GM12878 (cell line): Measurements from ENCODE around the gene ARHGAP26. TPM values are rescaled to one million over a fixed set of nuclear protein-coding genes. Genes with fewer than 3 reads are reported as not detected.

Source experiments
- ATAC-seq: fragments of 200-7000 bp; cut with Tn5 transposase; 3 replicates; pipeline ENCODE4 v1.9.1; 2020; ENCODE audit warnings: mild to moderate bottlenecking, moderate library complexity
- BruUV-seq: library from RNA; stranded (reverse); fragments of 400-500 nt; replicated peaks from 2 replicates; lab custom pipeline; 2021; lab: Mats Ljungman, UMichigan
- CTCF ChIA-PET: fragments of 300-600 bp; sonication (Branson Sonifier 250); formaldehyde crosslinking; extraction: SDS; loops from one replicate; lab custom pipeline; 2021; ENCODE audit warnings: inconsistent platforms; lab: Yijun Ruan, JAX
- POLR2A ChIA-PET: fragments of 350-600 bp; formaldehyde crosslinking; extraction: SDS; loops from one replicate; lab custom pipeline; 2021; ENCODE audit warnings: inconsistent platforms; lab: Charles Lee
- RAD21 ChIA-PET: fragments of 300-600 bp; sonication (Branson Sonifier 250); formaldehyde crosslinking; loops from one replicate; lab custom pipeline; 2023; ENCODE audit warnings: antibody characterized with exemption; ENCODE audit not compliant: unreplicated experiment; lab: Charles Lee
- SMC1A ChIA-PET: fragments of 300-600 bp; sonication (Branson Sonifier 250); formaldehyde crosslinking; loops from one replicate; lab custom pipeline; 2023; ENCODE audit not compliant: unreplicated experiment, uncharacterized antibody; lab: Charles Lee
- DNase-seq: peaks from one replicate; pipeline ENCODE4 v3.0.0-alpha.2; 2011; ENCODE audit warnings: low read depth, low spot score
- FAIRE-seq: peaks from 3 replicates; lab custom pipeline; 2011; peaks lifted over from hg19 to GRCh38; lab: Jason Lieb, UNC
- H2AFZ ChIP-seq: 2 replicates; pipeline ENCODE4 v1.6.0; 2011; ENCODE audit warnings: low read depth, low read length, control low read depth; ENCODE audit not compliant: control insufficient read depth
- H3K27ac ChIP-seq: 2 replicates; pipeline ENCODE4 v1.5.1; 2011; ENCODE audit warnings: control low read depth; ENCODE audit not compliant: control insufficient read depth, insufficient read depth
- H3K27me3 ChIP-seq, 2 experiments: replicated peaks in 1 of 2; 2 replicates each; pipeline versions ENCODE4 v1.6.0 to v1.6.1; 2011; ENCODE audit warnings: low read length in 1 of 2; ENCODE audit not compliant: control insufficient read depth in 2 of 2, insufficient read depth in 2 of 2
- H3K36me3 ChIP-seq, 2 experiments: 2 replicates each; pipeline ENCODE4 v1.5.1; 2011; ENCODE audit warnings: low read length in 1 of 2; ENCODE audit not compliant: control insufficient read depth in 2 of 2, insufficient read depth in 2 of 2
- H3K4me1 ChIP-seq: 2 replicates; pipeline ENCODE4 v1.6.1; 2011; ENCODE audit warnings: mild to moderate bottlenecking, low read length, moderate library complexity, mixed read lengths; ENCODE audit not compliant: control insufficient read depth, insufficient read depth
- H3K4me2 ChIP-seq: 2 replicates; pipeline ENCODE4 v1.6.0; 2011; ENCODE audit warnings: control low read depth; ENCODE audit not compliant: control insufficient read depth, insufficient read depth
- H3K4me3 ChIP-seq: fragments of 200-600 bp; sonication (generic); 2 replicates; pipeline ENCODE4 v1.5.1; 2016
- H3K79me2 ChIP-seq: 2 replicates; pipeline ENCODE4 v1.6.0; 2011; ENCODE audit warnings: low read length; ENCODE audit not compliant: control insufficient read depth, insufficient read depth
- H3K9ac ChIP-seq: 2 replicates; pipeline ENCODE4 v1.8.0; 2011; ENCODE audit warnings: low read length, control low read depth, mixed read lengths; ENCODE audit not compliant: control insufficient read depth, insufficient read depth
- H3K9me3 ChIP-seq: replicated peaks from 3 replicates; pipeline ENCODE4 v1.5.1; 2011; ENCODE audit warnings: mild to moderate bottlenecking, low read length; ENCODE audit not compliant: control insufficient read depth, insufficient read depth
- H4K20me1 ChIP-seq: 2 replicates; pipeline ENCODE4 v1.6.0; 2011; ENCODE audit not compliant: control insufficient read depth, insufficient read depth
- BCL3 ChIP-seq: IDR thresholded peaks from 2 replicates; pipeline ENCODE4 v1.6.1; 2011; ENCODE audit warnings: borderline replicate concordance, low read depth, mild to moderate bottlenecking, moderate library complexity, low read length; ENCODE audit not compliant: insufficient read depth, poor library complexity, severe bottlenecking
- EP300 ChIP-seq, 2 experiments: fragments of 150-350 bp in 1 of 2; IDR thresholded peaks; 2 replicates each; pipeline ENCODE4 v1.6.1; 2011 to 2012; ENCODE audit warnings: low read depth in 2 of 2, low read length in 2 of 2, borderline replicate concordance in 1 of 2, improper control_type of control experiment in 1 of 2, inconsistent platforms in 1 of 2; ENCODE audit not compliant: control insufficient read depth in 1 of 2
- WGBS: methylation state at CpG from one replicate; pipeline ENCODE4 v1.1.6; 2016; ENCODE audit warnings: low lambda C conversion rate; ENCODE audit not compliant: insufficient replicate concordance, insufficient coverage; ENCODE audit errors: missing lambda C conversion rate; 5-methylcytosine and 5-hydroxymethylcytosine counted together
- in situ Hi-C: fragments of 300-500 bp; cut with MboI; formaldehyde crosslinking; loops from 9 replicates; pipeline ENCODE4 v1.14.3; 2018; ENCODE audit warnings: mixed read lengths
- intact Hi-C: fragments of 100-400 bp; cut with micrococcal nuclease; formaldehyde crosslinking; loops from one replicate; pipeline ENCODE4 v1.14.2; 2022; ENCODE audit not compliant: unreplicated experiment
- polyA plus RNA-seq, 11 experiments: library from polyadenylated mRNA; depleted of rRNA in 4 of 11; unstranded in 6 of 11; stranded (reverse) in 5 of 11; fragments of >200 nt; fragmentation: Nextera tagmentation in 4 of 11; fragmentation: Illumina TruSeq in 1 of 11; extraction: Ambion mirVana in 4 of 11; extraction: Trizol in 1 of 11; gene quantifications; 1 replicate in 1 of 11; 2 replicates in 10 of 11; pipeline versions ENCODE4 v1.2.1 to v1.2.3, GENCODE V29; 2011 to 2016; ENCODE audit warnings: inconsistent platforms in 2 of 11, missing spikeins in 2 of 11, low read depth in 1 of 11
- total RNA-seq, 4 experiments: library from RNA; depleted of rRNA in 3 of 4; stranded (reverse); fragments of >200 nt in 3 of 4; fragmentation: Illumina TruSeq in 1 of 4; extraction: Trizol in 1 of 4; gene quantifications; 2 replicates each; pipeline versions ENCODE4 v1.2.1 to v1.2.3, GENCODE V29; 2013 to 2021
- TF ChIP-seq, protein P1 (sequence below): IDR thresholded peaks from 2 replicates; pipeline ENCODE4 v1.6.1; 2012; ENCODE audit warnings: low read depth, low read length, improper control_type of control experiment
- TF ChIP-seq, protein P2 (sequence below): fragments of 450-650 bp; IDR thresholded peaks from 2 replicates; pipeline ENCODE4 v1.6.1; 2017; ENCODE audit warnings: mild to moderate bottlenecking

The ARHGAP26 gene
- total and polyA plus RNA-seq, 10 of the 15 experiments (the other 5 are each of a cell fraction or from before 2014, with no cell fraction given): 9.4 to 41.5 (median 19.3) TPM

DNA sequence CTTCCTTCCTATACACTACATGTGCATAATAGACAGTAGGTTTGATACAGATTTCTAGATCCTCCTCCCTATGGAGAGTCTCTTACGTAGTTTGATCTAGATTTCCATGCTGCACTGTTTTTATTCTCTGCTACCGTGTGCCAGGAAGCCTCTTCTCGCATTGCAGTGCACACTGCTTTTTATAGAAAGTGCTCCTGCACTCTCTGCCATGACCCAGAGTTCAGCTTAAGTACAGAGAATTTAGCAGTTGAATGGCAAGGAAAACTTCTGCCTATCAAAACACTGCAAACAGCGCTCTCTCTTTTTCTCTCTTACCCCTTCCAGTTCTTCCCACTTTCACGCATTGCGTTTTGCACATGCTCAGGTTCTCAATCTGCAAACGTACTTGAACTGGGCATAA, 187.4 kb downstream of the ARHGAP26 start:
- no peak for ATAC-seq
- ChIA-PET CTCF (interaction anchor here (3.4 kb wide), 1 partner anchor 45 kb away, joined by 15 read pairs; no protein-coding TSS in a partner anchor), POLR2A (no interaction called here), SMC1A (interaction anchor here (2.7 kb wide), 1 partner anchor 12 kb away, joined by 9 read pairs; no protein-coding TSS in a partner anchor), RAD21 (no interaction called here)
- Histone ChIP-seq H3K9me3 (no peaks in the 10 kb centered on the region; the same call in 2 of the 3 replicates), H2AFZ (no peak overlapping the region), H3K4me2 (no peak overlapping the region), H3K4me3 (no peak overlapping the region), H3K27me3 (no peaks in the 10 kb centered on the region), H3K9ac (no peak overlapping the region), H3K36me3 (no peaks in the 10 kb centered on the region), H3K79me2 (no peaks in the 10 kb centered on the region), H4K20me1 (no peaks in the 10 kb centered on the region), H3K27ac (no peak overlapping the region), H3K4me1 (peaks cover 5% of the 10 kb centered on the region; the same call in 1 of the 2 replicates)
- FAIRE-seq: no peak
- TF ChIP-seq, protein P1, sequence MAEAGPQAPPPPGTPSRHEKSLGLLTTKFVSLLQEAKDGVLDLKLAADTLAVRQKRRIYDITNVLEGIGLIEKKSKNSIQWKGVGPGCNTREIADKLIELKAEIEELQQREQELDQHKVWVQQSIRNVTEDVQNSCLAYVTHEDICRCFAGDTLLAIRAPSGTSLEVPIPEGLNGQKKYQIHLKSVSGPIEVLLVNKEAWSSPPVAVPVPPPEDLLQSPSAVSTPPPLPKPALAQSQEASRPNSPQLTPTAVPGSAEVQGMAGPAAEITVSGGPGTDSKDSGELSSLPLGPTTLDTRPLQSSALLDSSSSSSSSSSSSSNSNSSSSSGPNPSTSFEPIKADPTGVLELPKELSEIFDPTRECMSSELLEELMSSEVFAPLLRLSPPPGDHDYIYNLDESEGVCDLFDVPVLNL: no peak
- no peak for TF ChIP-seq EP300 (IDR thresholded peaks at IDR 0.05; ENCODE audit: borderline replicate concordance in 1 of 2, control insufficient read depth in 1 of 2, low read depth in 2 of 2, low read length in 2 of 2)
- no peak for TF ChIP-seq BCL3
- TF ChIP-seq, protein P2, sequence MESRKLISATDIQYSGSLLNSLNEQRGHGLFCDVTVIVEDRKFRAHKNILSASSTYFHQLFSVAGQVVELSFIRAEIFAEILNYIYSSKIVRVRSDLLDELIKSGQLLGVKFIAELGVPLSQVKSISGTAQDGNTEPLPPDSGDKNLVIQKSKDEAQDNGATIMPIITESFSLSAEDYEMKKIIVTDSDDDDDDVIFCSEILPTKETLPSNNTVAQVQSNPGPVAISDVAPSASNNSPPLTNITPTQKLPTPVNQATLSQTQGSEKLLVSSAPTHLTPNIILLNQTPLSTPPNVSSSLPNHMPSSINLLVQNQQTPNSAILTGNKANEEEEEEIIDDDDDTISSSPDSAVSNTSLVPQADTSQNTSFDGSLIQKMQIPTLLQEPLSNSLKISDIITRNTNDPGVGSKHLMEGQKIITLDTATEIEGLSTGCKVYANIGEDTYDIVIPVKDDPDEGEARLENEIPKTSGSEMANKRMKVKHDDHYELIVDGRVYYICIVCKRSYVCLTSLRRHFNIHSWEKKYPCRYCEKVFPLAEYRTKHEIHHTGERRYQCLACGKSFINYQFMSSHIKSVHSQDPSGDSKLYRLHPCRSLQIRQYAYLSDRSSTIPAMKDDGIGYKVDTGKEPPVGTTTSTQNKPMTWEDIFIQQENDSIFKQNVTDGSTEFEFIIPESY: no peak
- no TSS peak for BruUV-seq
- 83% methylated on average over 7 of the region's 7 CpGs for WGBS
- intact Hi-C loops: no loop called here
- DNase-seq: no peak
- in situ Hi-C loops: no loop called here
